Measurements from ENCODE around the gene ACOT12.

GRCh38 chr5:81398741-81399140 is 4.8 kb upstream of the ACOT12 start:
- no peak for TF ChIP-seq E2F4 (CRISPR knock-in tag; IDR thresholded peaks at IDR 0.05; ENCODE audit: borderline replicate concordance, low read depth)
- no peak for TF ChIP-seq CTCF (IDR thresholded peaks at IDR 0.05)
- TF ChIP-seq GABPB1 (CRISPR knock-in tag; IDR thresholded peaks at IDR 0.05) = no peak
